ENCODE measurements around the gene USP49. TPM values are rescaled to one million over a fixed set of nuclear protein-coding genes. Genes with fewer than 3 reads are reported as not detected.

Gene USP49
- total RNA-seq, 1 experiment from 2014 or later = 4.1 TPM

GRCh38 chr6:41885930-41886329 is 9.2 kb downstream of the USP49 start:
- Mint-ChIP-seq H3K9me3 (ENCODE audit: unreplicated experiment) (no peaks in the 10 kb centered on the region), H3K4me1 (ENCODE audit: insufficient read depth, unreplicated experiment) (no peaks in the 10 kb centered on the region), H3K36me3 (ENCODE audit: insufficient read depth, unreplicated experiment) (peaks cover 6% of the 10 kb centered on the region), H3K27me3 (ENCODE audit: insufficient read depth, unreplicated experiment) (no peaks in the 10 kb centered on the region), H3K27ac (ENCODE audit: low read depth, unreplicated experiment) (no peak overlapping the region), H3K4me3 (ENCODE audit: unreplicated experiment) (no peak overlapping the region)
- intact Hi-C loops (cut with micrococcal nuclease) = no loop called here
- no TSS peak for BruUV-seq (replicated peaks)
- no peak for TF ChIP-seq CTCF (IDR thresholded peaks at IDR 0.05; ENCODE audit: unreplicated experiment)
- ChIA-PET POLR2A (interaction anchor here (0.7 to 2.3 kb wide), 2 partner anchors 16 to 35 kb away, joined by 3 to 11 read pairs; partner anchors contain the start of genes BYSL and MED20), CTCF (interaction anchor here (0.6 kb wide), 2 partner anchors 17 to 162 kb away, joined by 3 read pairs; no protein-coding TSS in a partner anchor)
- DNase-seq (ENCODE audit: unreplicated experiment) = no peak

GRCh38 chr6:41884957-41885356 is 10.2 kb downstream of the USP49 start:
- H3K4me3 Mint-ChIP-seq (ENCODE audit: unreplicated experiment) = no peak overlapping the region
- DNase-seq (ENCODE audit: unreplicated experiment) = no peak
- intact Hi-C loops (cut with micrococcal nuclease) = no loop called here
- POLR2A ChIA-PET = no interaction called here
- H3K9me3 Mint-ChIP-seq (ENCODE audit: unreplicated experiment) = no peaks in the 10 kb centered on the region
- CTCF ChIA-PET = no interaction called here
- peaks cover 6% of the 10 kb centered on the region for H3K36me3 Mint-ChIP-seq (ENCODE audit: insufficient read depth, unreplicated experiment)
- no peaks in the 10 kb centered on the region for H3K27me3 Mint-ChIP-seq (ENCODE audit: insufficient read depth, unreplicated experiment)
- no peak overlapping the region for H3K27ac Mint-ChIP-seq (ENCODE audit: low read depth, unreplicated experiment)
- BruUV-seq (replicated peaks) = no TSS peak
- no peaks in the 10 kb centered on the region for H3K4me1 Mint-ChIP-seq (ENCODE audit: insufficient read depth, unreplicated experiment)
- no peak for TF ChIP-seq CTCF (IDR thresholded peaks at IDR 0.05; ENCODE audit: unreplicated experiment)

GRCh38 chr6:41881506-41881905 is 13.7 kb downstream of the USP49 start:
- ChIA-PET POLR2A (no interaction called here), CTCF (no interaction called here)
- H3K4me1 Mint-ChIP-seq (ENCODE audit: insufficient read depth, unreplicated experiment) = peaks cover 10% of the 10 kb centered on the region
- H3K36me3 Mint-ChIP-seq (ENCODE audit: insufficient read depth, unreplicated experiment) = peaks cover 6% of the 10 kb centered on the region
- no peaks in the 10 kb centered on the region for H3K27me3 Mint-ChIP-seq (ENCODE audit: insufficient read depth, unreplicated experiment)
- no peak overlapping the region for H3K27ac Mint-ChIP-seq (ENCODE audit: low read depth, unreplicated experiment)
- intact Hi-C loops (cut with micrococcal nuclease) = no loop called here
- no peaks in the 10 kb centered on the region for H3K9me3 Mint-ChIP-seq (ENCODE audit: unreplicated experiment)
- TF ChIP-seq CTCF (IDR thresholded peaks at IDR 0.05; ENCODE audit: unreplicated experiment) = no peak
- no peak overlapping the region for H3K4me3 Mint-ChIP-seq (ENCODE audit: unreplicated experiment)
- BruUV-seq (replicated peaks) = no TSS peak
- DNase-seq (ENCODE audit: unreplicated experiment) = no peak

GRCh38 chr6:41878961-41879405 is 16.2 kb downstream of the USP49 start:
- H3K27me3 Mint-ChIP-seq (ENCODE audit: insufficient read depth, unreplicated experiment) = no peaks in the 10 kb centered on the region
- peak; percentile 0 for DNase-seq (ENCODE audit: unreplicated experiment)
- BruUV-seq (replicated peaks) = no TSS peak
- peaks cover 10% of the 10 kb centered on the region for H3K4me1 Mint-ChIP-seq (ENCODE audit: insufficient read depth, unreplicated experiment)
- TF ChIP-seq CTCF (IDR thresholded peaks at IDR 0.05; ENCODE audit: unreplicated experiment) = no peak
- H3K9me3 Mint-ChIP-seq (ENCODE audit: unreplicated experiment) = no peaks in the 10 kb centered on the region
- CTCF ChIA-PET = interaction anchor here (0.6 kb wide), 2 partner anchors 9 to 89 kb away, joined by 3 read pairs; no protein-coding TSS in a partner anchor
- H3K36me3 Mint-ChIP-seq (ENCODE audit: insufficient read depth, unreplicated experiment) = no peaks in the 10 kb centered on the region
- intact Hi-C loops (cut with micrococcal nuclease) = no loop called here
- H3K27ac Mint-ChIP-seq (ENCODE audit: low read depth, unreplicated experiment) = no peak overlapping the region
- POLR2A ChIA-PET = no interaction called here
- H3K4me3 Mint-ChIP-seq (ENCODE audit: unreplicated experiment) = no peak overlapping the region

Data from MCF 10A (cell line).